Omental fat pad (tissue), 4 donors: ENCODE measurements around the gene CELF4. TPM values are rescaled to one million over a fixed set of nuclear protein-coding genes. Genes with fewer than 3 reads are reported as not detected.

ENCODE experiments used
- ATAC-seq: fragments of 150-250 bp; one replicate; pipeline ENCODE4 v1.9.1; 2016; ENCODE audit warnings: mild to moderate bottlenecking, moderate library complexity; ENCODE audit not compliant: low FRiP score
- DNase-seq: peaks from one replicate; pipeline ENCODE4 v3.0.0-alpha.2; 2019; ENCODE audit warnings: low spot score
- total RNA-seq, 4 donors: library from RNA; depleted of rRNA; stranded (reverse); fragments of >200 nt; gene quantifications; one replicate each; pipeline ENCODE4 v1.1.0, GENCODE V29; 2016
- TF ChIP-seq, protein P1 (sequence below), 3 donors: fragments of 450-650 bp; IDR thresholded peaks; one replicate each; pipeline ENCODE4 v1.5.1; 2016 to 2017; ENCODE audit warnings: antibody characterized with exemption in 3 of 3, mild to moderate bottlenecking in 3 of 3, moderate library complexity in 2 of 3

CELF4 gene
- total RNA-seq, 4 donors from 2014 or later = 0.37 to 0.47 TPM; not detected in 2

DNA sequence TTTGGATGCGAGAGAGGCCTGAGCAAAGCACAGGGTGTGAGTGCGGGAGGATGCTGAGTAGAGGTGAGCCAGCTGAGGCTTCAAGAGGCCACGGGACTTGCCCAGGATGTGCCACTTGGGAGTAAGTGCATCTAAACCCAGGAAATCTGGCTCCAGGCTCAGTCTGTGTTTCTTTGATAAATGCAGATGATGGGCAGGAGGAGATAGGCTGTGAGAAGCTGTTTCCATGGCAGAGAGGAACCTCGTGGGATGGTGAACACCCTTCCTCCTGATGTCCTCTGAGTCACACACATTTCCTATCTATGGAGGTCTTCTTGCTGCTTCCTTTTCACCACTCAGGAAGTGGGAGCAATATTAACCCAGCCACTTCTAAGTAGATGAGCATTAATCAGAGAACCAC lies 38.4 kb upstream of the CELF4 start:
- ATAC-seq (no peak), DNase-seq (no peak)
- TF ChIP-seq, protein P1, sequence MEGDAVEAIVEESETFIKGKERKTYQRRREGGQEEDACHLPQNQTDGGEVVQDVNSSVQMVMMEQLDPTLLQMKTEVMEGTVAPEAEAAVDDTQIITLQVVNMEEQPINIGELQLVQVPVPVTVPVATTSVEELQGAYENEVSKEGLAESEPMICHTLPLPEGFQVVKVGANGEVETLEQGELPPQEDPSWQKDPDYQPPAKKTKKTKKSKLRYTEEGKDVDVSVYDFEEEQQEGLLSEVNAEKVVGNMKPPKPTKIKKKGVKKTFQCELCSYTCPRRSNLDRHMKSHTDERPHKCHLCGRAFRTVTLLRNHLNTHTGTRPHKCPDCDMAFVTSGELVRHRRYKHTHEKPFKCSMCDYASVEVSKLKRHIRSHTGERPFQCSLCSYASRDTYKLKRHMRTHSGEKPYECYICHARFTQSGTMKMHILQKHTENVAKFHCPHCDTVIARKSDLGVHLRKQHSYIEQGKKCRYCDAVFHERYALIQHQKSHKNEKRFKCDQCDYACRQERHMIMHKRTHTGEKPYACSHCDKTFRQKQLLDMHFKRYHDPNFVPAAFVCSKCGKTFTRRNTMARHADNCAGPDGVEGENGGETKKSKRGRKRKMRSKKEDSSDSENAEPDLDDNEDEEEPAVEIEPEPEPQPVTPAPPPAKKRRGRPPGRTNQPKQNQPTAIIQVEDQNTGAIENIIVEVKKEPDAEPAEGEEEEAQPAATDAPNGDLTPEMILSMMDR (IDR thresholded peaks at IDR 0.05) = no peak

DNA sequence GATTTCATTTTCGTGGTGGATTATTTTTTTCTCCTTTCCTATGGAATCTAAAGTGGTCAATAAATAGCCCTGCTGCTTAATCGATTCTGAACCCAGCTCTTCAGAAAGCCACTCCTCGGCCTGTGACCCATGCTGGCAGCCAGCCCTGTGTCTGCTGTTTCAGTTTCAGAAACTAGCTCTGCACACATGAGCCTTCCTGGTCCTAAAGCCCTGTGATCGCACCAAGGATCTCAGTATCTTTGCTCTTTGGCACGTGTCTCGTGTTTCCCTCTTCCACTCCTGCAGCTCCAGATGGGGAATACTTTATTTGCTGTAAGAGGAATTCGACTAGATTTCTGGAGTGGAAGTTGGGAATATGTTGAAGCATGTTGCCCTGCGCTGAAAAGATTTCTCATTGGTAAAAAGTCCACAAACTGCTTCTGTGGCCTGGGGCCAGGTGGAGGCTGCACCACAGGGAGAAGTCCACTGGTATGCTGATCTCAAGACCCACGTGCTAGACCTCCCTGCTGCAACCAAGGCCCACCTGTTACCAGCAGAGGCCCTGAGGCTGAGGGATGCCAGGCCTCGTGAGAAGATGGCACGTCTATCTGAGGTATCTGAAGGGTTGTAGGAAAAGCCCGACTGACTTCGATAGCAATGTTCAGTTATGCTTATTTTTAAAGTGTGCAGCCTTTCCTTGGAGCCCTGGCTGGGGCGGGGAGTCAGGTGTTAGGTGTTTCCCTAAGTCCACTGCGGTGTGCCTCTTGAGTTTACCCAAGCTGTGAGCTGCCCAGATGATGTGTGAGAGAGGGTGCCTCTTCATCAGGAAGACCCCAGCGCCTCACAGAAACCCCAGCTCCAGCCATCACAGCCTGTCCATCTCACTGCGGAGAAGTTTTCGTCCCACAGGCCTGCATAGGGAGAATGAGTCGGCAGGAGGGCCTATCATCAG lies 33.6 kb upstream of the CELF4 start:
- TF ChIP-seq, protein P1 (IDR thresholded peaks at IDR 0.05) = no peak
- ATAC-seq (no peak), DNase-seq (no peak)

- DNase-seq (no peak), ATAC-seq (no peak)
- TF ChIP-seq, protein P1 (IDR thresholded peaks at IDR 0.05) = no peak
Measured at GRCh38 chr18:37598396-37598795, 32.8 kb upstream of the CELF4 start.

DNA sequence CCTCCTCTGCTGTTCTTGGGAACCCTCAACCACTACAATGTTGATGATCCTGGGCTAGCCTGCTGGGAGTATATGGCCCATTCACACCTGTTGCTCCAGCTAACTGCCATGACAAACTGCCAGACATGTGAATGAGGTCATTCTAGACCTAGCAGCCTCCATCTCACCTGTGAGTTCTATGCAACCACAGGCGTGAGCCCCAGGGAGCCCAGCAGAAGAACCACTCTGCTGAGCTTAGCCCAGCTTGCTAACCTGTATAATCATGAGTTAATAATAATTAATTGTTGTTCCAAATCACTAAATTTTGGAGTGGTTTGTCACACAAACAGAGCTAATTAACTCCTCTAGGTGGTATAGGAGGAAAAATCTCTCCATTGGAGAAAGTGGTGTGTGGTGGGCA lies 24.7 kb upstream of the CELF4 start:
- DNase-seq = no peak
- TF ChIP-seq, protein P1 (IDR thresholded peaks at IDR 0.05) = no peak
- ATAC-seq = no peak

DNA sequence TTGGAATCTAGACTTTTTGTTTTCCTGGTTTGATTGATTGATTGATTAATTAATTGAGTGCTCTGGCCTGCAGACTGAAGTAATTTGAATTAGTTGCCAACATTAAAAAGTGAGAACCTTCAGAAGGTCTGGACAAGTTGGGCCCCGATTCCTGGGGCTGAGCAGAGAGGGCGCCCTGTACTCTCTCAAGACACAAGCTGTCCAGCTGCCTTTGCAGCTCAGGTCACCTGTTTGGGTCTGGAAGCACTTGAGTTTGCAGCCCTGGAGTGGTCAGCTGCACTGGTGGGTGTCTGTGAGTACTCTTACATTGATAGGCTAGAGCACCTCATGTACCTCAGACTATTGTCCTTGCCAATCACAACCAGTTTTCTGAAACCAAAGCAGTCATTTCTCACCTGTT lies 22.7 kb upstream of the CELF4 start:
- no peak for DNase-seq
- TF ChIP-seq, protein P1 (IDR thresholded peaks at IDR 0.05) = no peak
- no peak for ATAC-seq

- no peak for ATAC-seq
- TF ChIP-seq, protein P1 (IDR thresholded peaks at IDR 0.05) = no peak
- DNase-seq = no peak
Measured at GRCh38 chr18:37586656-37587225, 21.1 kb upstream of the CELF4 start.
